ENCODE results near the gene HS6ST2. TPM values are rescaled to one million over a fixed set of nuclear protein-coding genes. Genes with fewer than 3 reads are reported as not detected.

HS6ST2 gene
- total RNA-seq, 1 donor from 2014 or later, result 0.92 TPM

- intact Hi-C loops (cut with DNase I), result no loop called here
- Histone ChIP-seq H3K27ac (no peak overlapping the region), H3K9me3 (no peaks in the 10 kb centered on the region), H3K4me1 (no peaks in the 10 kb centered on the region), H3K4me3 (no peak overlapping the region), H3K27me3 (ENCODE audit: low read depth) (no peaks in the 10 kb centered on the region), H3K36me3 (no peaks in the 10 kb centered on the region)
- DNase-seq (no peak), ATAC-seq (no peak)
- no peak for TF ChIP-seq CTCF (IDR thresholded peaks at IDR 0.05)
These were observed 137.8 kb downstream of the HS6ST2 start for GRCh38 chrX:132820675-132821074.

GRCh38 chrX:132819711-132820264 is 138.6 kb downstream of the HS6ST2 start:
- Histone ChIP-seq H3K9me3 (no peaks in the 10 kb centered on the region), H3K36me3 (no peaks in the 10 kb centered on the region), H3K4me3 (no peak overlapping the region), H3K4me1 (no peaks in the 10 kb centered on the region), H3K27me3 (ENCODE audit: low read depth) (no peaks in the 10 kb centered on the region), H3K27ac (no peak overlapping the region)
- ATAC-seq, result no peak
- intact Hi-C loops (cut with DNase I), result no loop called here
- no peak for TF ChIP-seq CTCF (IDR thresholded peaks at IDR 0.05)
- DNase-seq, result no peak

- no peak for TF ChIP-seq CTCF (IDR thresholded peaks at IDR 0.05)
- intact Hi-C loops (cut with DNase I), result no loop called here
- no peak for DNase-seq
- Histone ChIP-seq H3K27me3 (ENCODE audit: low read depth) (no peaks in the 10 kb centered on the region), H3K27ac (no peak overlapping the region), H3K9me3 (no peaks in the 10 kb centered on the region), H3K4me1 (no peaks in the 10 kb centered on the region), H3K4me3 (no peak overlapping the region), H3K36me3 (no peaks in the 10 kb centered on the region)
- ATAC-seq, result no peak
These were observed 139.8 kb downstream of the HS6ST2 start for GRCh38 chrX:132818638-132819037.

- H3K27me3 ChIP-seq (ENCODE audit: low read depth), result no peaks in the 10 kb centered on the region
- no peak overlapping the region for H3K27ac ChIP-seq
- no peak for TF ChIP-seq CTCF (IDR thresholded peaks at IDR 0.05)
- H3K4me1 ChIP-seq, result no peaks in the 10 kb centered on the region
- DNase-seq (no peak), ATAC-seq (no peak)
- no peaks in the 10 kb centered on the region for H3K36me3 ChIP-seq
- H3K9me3 ChIP-seq, result no peaks in the 10 kb centered on the region
- no peak overlapping the region for H3K4me3 ChIP-seq
- intact Hi-C loops (cut with DNase I), result no loop called here
These were observed 142.8 kb downstream of the HS6ST2 start for GRCh38 chrX:132815643-132816042.

- no peak overlapping the region for H3K4me3 ChIP-seq
- H3K27me3 ChIP-seq (ENCODE audit: low read depth), result no peaks in the 10 kb centered on the region
- H3K9me3 ChIP-seq, result no peaks in the 10 kb centered on the region
- no peak overlapping the region for H3K27ac ChIP-seq
- DNase-seq (no peak), ATAC-seq (no peak)
- intact Hi-C loops (cut with DNase I), result no loop called here
- H3K36me3 ChIP-seq, result no peaks in the 10 kb centered on the region
- TF ChIP-seq CTCF (IDR thresholded peaks at IDR 0.05), result no peak
- H3K4me1 ChIP-seq, result no peaks in the 10 kb centered on the region
These were observed 147.3 kb downstream of the HS6ST2 start for GRCh38 chrX:132810964-132811712.
